GM23338 (cell line): ENCODE measurements around the gene TIMM44. TPM values are rescaled to one million over a fixed set of nuclear protein-coding genes. Genes with fewer than 3 reads are reported as not detected.

Experiments
- ATAC-seq: fragments of 200-7000 bp; cut with Tn5 transposase; 3 replicates; pipeline ENCODE4 v1.9.1; 2020
- DNase-seq: peaks from one replicate; pipeline ENCODE4 v3.0.0-alpha.2; 2015; ENCODE audit warnings: low spot score
- H2AFZ ChIP-seq: fragments of 200-600 bp; sonication (generic); 2 replicates; pipeline ENCODE4 v1.8.0; 2016; ENCODE audit warnings: antibody characterized with exemption, mild to moderate bottlenecking, moderate library complexity
- H3F3A ChIP-seq: fragments of 200-600 bp; sonication (generic); replicated peaks from 2 replicates; pipeline ENCODE4 v1.8.0; 2017; ENCODE audit warnings: antibody characterized with exemption, mixed run types, low read depth
- H3K27ac ChIP-seq: fragments of 200-600 bp; sonication (generic); 2 replicates; pipeline ENCODE4 v1.6.1; 2016; ENCODE audit warnings: low read depth
- H3K27me3 ChIP-seq: fragments of 200-600 bp; sonication (generic); 2 replicates; pipeline ENCODE4 v1.8.0; 2016; ENCODE audit warnings: mild to moderate bottlenecking, mixed run types, moderate library complexity; ENCODE audit not compliant: insufficient read depth
- H3K36me3 ChIP-seq: fragments of 200-600 bp; sonication (generic); 2 replicates; pipeline ENCODE4 v1.8.0; 2016; ENCODE audit warnings: mild to moderate bottlenecking; ENCODE audit not compliant: insufficient read depth
- H3K4me1 ChIP-seq: fragments of 200-600 bp; sonication (generic); 2 replicates; pipeline ENCODE4 v1.8.0; 2016; ENCODE audit warnings: mild to moderate bottlenecking, moderate library complexity; ENCODE audit not compliant: insufficient read depth
- H3K4me2 ChIP-seq: fragments of 200-600 bp; sonication (generic); 2 replicates; pipeline ENCODE4 v1.7.1; 2017; ENCODE audit warnings: mixed run types
- H3K4me3 ChIP-seq: fragments of 200-600 bp; sonication (generic); 2 replicates; pipeline ENCODE4 v1.6.1; 2016; ENCODE audit warnings: mixed run types
- H3K79me2 ChIP-seq: fragments of 200-600 bp; sonication (generic); replicated peaks from 2 replicates; pipeline ENCODE4 v1.8.0; 2017; ENCODE audit warnings: mild to moderate bottlenecking; ENCODE audit not compliant: insufficient read depth
- H3K9me2 ChIP-seq: fragments of 200-600 bp; sonication (generic); 2 replicates; pipeline ENCODE4 v1.8.0; 2017; ENCODE audit not compliant: insufficient read depth
- H4K20me1 ChIP-seq: fragments of 200-600 bp; sonication (generic); replicated peaks from 2 replicates; pipeline ENCODE4 v1.8.0; 2017; ENCODE audit warnings: mild to moderate bottlenecking; ENCODE audit not compliant: insufficient read depth
- H3K27ac Mint-ChIP-seq: 2 replicates; pipeline ENCODE4 v1.8.0; 2020; ENCODE audit warnings: inconsistent platforms, mild to moderate bottlenecking, moderate library complexity, mixed read lengths
- H3K27me3 Mint-ChIP-seq: 3 replicates; pipeline ENCODE4 v1.8.0; 2022; ENCODE audit warnings: low read depth, mild to moderate bottlenecking, moderate library complexity, mixed read lengths, inconsistent platforms; ENCODE audit not compliant: insufficient read depth, poor library complexity
- H3K36me3 Mint-ChIP-seq: 3 replicates; pipeline ENCODE4 v1.8.0; 2021; ENCODE audit warnings: low read depth, mild to moderate bottlenecking, inconsistent platforms, moderate library complexity, mixed read lengths
- H3K4me1 Mint-ChIP-seq: 3 replicates; pipeline ENCODE4 v1.8.0; 2020; ENCODE audit warnings: mild to moderate bottlenecking, inconsistent platforms, mixed read lengths
- H3K4me3 Mint-ChIP-seq: 3 replicates; pipeline ENCODE4 v1.8.0; 2021; ENCODE audit warnings: moderate library complexity, mild to moderate bottlenecking, inconsistent platforms, mixed read lengths
- H3K9me3 Mint-ChIP-seq: 3 replicates; pipeline ENCODE4 v1.8.0; 2020; ENCODE audit warnings: moderate library complexity, mild to moderate bottlenecking, inconsistent platforms, mixed read lengths
- CREB1 ChIP-seq: fragments of 250-450 bp; sonication (Bioruptor Pico); IDR thresholded peaks from 2 replicates; pipeline ENCODE4 v1.5.0; 2020; ENCODE audit warnings: low read depth, mild to moderate bottlenecking, moderate library complexity
- CTCF ChIP-seq, 2 experiments: fragments of 200-600 bp in 1 of 2; sonication (generic) in 1 of 2; conservative IDR thresholded peaks; 2 replicates each; pipeline versions ENCODE4 v1.5.1 to v1.6.1; 2016 to 2017; ENCODE audit warnings: antibody characterized with exemption in 2 of 2, low read depth in 2 of 2, mild to moderate bottlenecking in 2 of 2, moderate library complexity in 1 of 2
- ETS1 ChIP-seq: IDR thresholded peaks from 2 replicates; pipeline ENCODE4 v1.6.1; 2016; ENCODE audit warnings: antibody characterized with exemption
- JUNB ChIP-seq: IDR thresholded peaks from one replicate; pipeline ENCODE4 v1.6.1; 2016; ENCODE audit warnings: antibody characterized with exemption; ENCODE audit not compliant: unreplicated experiment
- NANOG ChIP-seq: IDR thresholded peaks from 2 replicates; pipeline ENCODE4 v1.6.1; 2016; ENCODE audit warnings: antibody characterized with exemption, borderline replicate concordance
- POLR2AphosphoS5 ChIP-seq: IDR thresholded peaks from 2 replicates; pipeline ENCODE4 v1.6.1; 2016; ENCODE audit warnings: antibody characterized with exemption, low read depth
- REST ChIP-seq: IDR thresholded peaks from one replicate; pipeline ENCODE4 v1.6.1; 2018; ENCODE audit warnings: antibody characterized with exemption; ENCODE audit not compliant: unreplicated experiment
- STAT1 ChIP-seq: IDR thresholded peaks from one replicate; pipeline ENCODE4 v1.6.1; 2016; ENCODE audit warnings: antibody characterized with exemption; ENCODE audit not compliant: unreplicated experiment
- ZNF331 ChIP-seq: fragments of 250-450 bp; sonication (Bioruptor Pico); IDR thresholded peaks from 2 replicates; pipeline ENCODE4 v1.5.0; 2020; ENCODE audit warnings: low read depth, mild to moderate bottlenecking, moderate library complexity
- polyA plus RNA-seq: library from polyadenylated mRNA; unstranded; fragments of >200 nt; fragmentation: Nextera tagmentation; extraction: Ambion mirVana; gene quantifications from 2 replicates; pipeline ENCODE4 v1.2.1, GENCODE V29; 2016
- total RNA-seq: library from RNA; depleted of rRNA; stranded (reverse); fragments of >200 nt; shearing (Covaris generic); gene quantifications from 2 replicates; pipeline ENCODE4 v1.2.3, GENCODE V29; 2014

The TIMM44 gene
- total and polyA plus RNA-seq, 2 experiments from 2014 or later = 125 to 128 TPM

- Mint-ChIP-seq H3K9me3 (peaks cover 6% of the 10 kb centered on the region; the same call in 1 of the 3 replicates), H3K4me3 (peak within 1 kb of the TSS; percentile 91), H3K4me1 (peaks cover 19% of the 10 kb centered on the region), H3K27ac (peak within 1 kb of the TSS; percentile 97), H3K36me3 (peaks cover 17% of the 10 kb centered on the region; the same call in 2 of the 3 replicates), H3K27me3 (peaks cover 29% of the 10 kb centered on the region)
- peaks cover 32% of the 10 kb centered on the region for H3K79me2 ChIP-seq
- TF ChIP-seq JUNB = no peak
- TF ChIP-seq ETS1 = 0 out of 2 replicates have a peak, but pooled peaks have one; percentile 10
- TF ChIP-seq STAT1 = no peak
- no peak for TF ChIP-seq NANOG
- TF ChIP-seq POLR2AphosphoS5 = peak; percentile 99
- TF ChIP-seq CTCF (conservative IDR thresholded peaks at IDR 0.05; ENCODE audit: low read depth in 2 of 2) = peak; percentile 51 to 91
- peak; percentile 63; the same call in 1 of the 2 replicates for TF ChIP-seq CREB1 (CRISPR knock-in tag)
- H3K36me3 ChIP-seq = no peaks in the 10 kb centered on the region; the same call in 1 of the 2 replicates
- no peaks in the 10 kb centered on the region for H3K9me2 ChIP-seq
- H3K4me3 ChIP-seq = peak within 1 kb of the TSS; percentile 91
- peak within 1 kb of the TSS; percentile 94 for H3K27ac ChIP-seq
- no peaks in the 10 kb centered on the region for H3K27me3 ChIP-seq
- ATAC-seq = peak; percentile 75
- no peaks in the 10 kb centered on the region; the same call in 1 of the 2 replicates for H4K20me1 ChIP-seq
- peaks cover 11% of the 10 kb centered on the region for H3K4me1 ChIP-seq
- H2AFZ ChIP-seq = peak within 1 kb of the TSS; percentile 95; the same call in 1 of the 2 replicates
- peak within 1 kb of the TSS; percentile 89 for H3K4me2 ChIP-seq
- peaks cover 8% of the 10 kb centered on the region; the same call in 1 of the 2 replicates for H3F3A ChIP-seq
- peak; percentile 100 for DNase-seq
Observed at GRCh38 chr19:7903244-7904073, 40.0 kb downstream of the TIMM44 start, which contains the start of gene MAP2K7. Gene MAP2K7, plus strand, starts transcription at chr19:7903877. Its CDS starts 68 bp downstream, at chr19:7903945.

DNA sequence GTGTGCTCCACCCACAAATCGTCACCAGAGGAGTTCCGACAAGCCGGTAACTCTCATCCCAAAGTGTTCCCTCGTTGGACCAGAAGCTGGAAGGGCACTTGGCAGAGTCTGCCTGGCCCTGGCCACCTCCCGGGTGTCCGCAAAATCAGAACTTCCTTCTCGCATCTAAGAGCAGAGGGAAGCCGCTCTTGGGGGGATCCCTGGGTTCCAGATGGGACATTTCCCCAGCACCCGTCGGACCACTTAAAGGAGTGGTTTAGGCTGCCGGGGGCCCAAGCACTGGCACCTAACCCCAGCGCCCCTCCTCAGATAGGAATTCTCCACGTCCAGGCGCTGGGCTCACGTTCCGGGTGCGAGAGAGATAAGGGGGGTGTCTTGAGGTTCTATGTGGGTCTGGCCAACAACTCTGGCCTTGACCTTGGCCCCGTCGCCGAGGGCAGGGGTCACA lies 40.6 kb downstream of the TIMM44 start:
- ATAC-seq = peak; percentile 19
- H3K27ac Mint-ChIP-seq = peak overlapping the region; percentile 97
- TF ChIP-seq STAT1 (no peak), POLR2AphosphoS5 (no peak), ETS1 (no peak), REST (no peak), CREB1 (CRISPR knock-in tag) (no peak), ZNF331 (CRISPR knock-in tag) (no peak), CTCF (conservative IDR thresholded peaks at IDR 0.05; ENCODE audit: low read depth in 2 of 2) (no peak)

More for the DNA sequence above, 40.6 kb downstream of the TIMM44 start:
- peaks cover 28% of the 10 kb centered on the region for H3K27me3 Mint-ChIP-seq
- no peak for DNase-seq
- Histone ChIP-seq H3K4me2 (peak overlapping the region; percentile 89), H3K4me1 (peaks cover 11% of the 10 kb centered on the region), H3K9me2 (no peaks in the 10 kb centered on the region), H3K27ac (peak overlapping the region; percentile 94), H3K36me3 (no peaks in the 10 kb centered on the region; the same call in 1 of the 2 replicates), H3K4me3 (peak overlapping the region; percentile 73), H3F3A (peaks cover 8% of the 10 kb centered on the region; the same call in 1 of the 2 replicates), H3K27me3 (no peaks in the 10 kb centered on the region), H2AFZ (peak overlapping the region; percentile 95; the same call in 1 of the 2 replicates), H3K79me2 (peaks cover 32% of the 10 kb centered on the region), H4K20me1 (no peaks in the 10 kb centered on the region; the same call in 1 of the 2 replicates)
- peaks cover 6% of the 10 kb centered on the region; the same call in 1 of the 3 replicates for H3K9me3 Mint-ChIP-seq
- peaks cover 17% of the 10 kb centered on the region; the same call in 2 of the 3 replicates for H3K36me3 Mint-ChIP-seq
- H3K4me3 Mint-ChIP-seq = peak overlapping the region; percentile 91
- peaks cover 19% of the 10 kb centered on the region for H3K4me1 Mint-ChIP-seq
